ENCODE measurements around the gene SH2D3C. TPM values are rescaled to one million over a fixed set of nuclear protein-coding genes. Genes with fewer than 3 reads are reported as not detected.

Gene SH2D3C
- total RNA-seq, 4 donors from 2014 or later, result 6.1 to 12.1 (median 8.5) TPM

DNA sequence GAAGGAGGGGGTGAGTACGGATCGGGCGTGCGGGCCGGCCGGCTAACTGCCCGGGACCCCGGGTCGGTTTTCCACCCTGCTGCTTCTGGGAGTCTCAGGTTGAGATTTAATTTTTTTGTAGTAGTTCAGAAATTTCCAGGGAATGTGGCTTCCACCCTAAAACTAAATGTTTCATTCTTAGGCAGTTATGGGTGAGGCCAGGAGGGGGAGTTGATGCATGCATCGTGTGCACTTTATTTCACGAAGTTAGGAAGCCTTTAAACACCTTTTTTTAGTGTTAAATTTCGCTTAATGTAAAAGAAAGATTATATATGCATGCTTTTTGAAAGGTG lies 8.3 kb upstream of the SH2D3C start:
- no peak for TF ChIP-seq EP300 (IDR thresholded peaks at IDR 0.05)
- TF ChIP-seq, protein P1, sequence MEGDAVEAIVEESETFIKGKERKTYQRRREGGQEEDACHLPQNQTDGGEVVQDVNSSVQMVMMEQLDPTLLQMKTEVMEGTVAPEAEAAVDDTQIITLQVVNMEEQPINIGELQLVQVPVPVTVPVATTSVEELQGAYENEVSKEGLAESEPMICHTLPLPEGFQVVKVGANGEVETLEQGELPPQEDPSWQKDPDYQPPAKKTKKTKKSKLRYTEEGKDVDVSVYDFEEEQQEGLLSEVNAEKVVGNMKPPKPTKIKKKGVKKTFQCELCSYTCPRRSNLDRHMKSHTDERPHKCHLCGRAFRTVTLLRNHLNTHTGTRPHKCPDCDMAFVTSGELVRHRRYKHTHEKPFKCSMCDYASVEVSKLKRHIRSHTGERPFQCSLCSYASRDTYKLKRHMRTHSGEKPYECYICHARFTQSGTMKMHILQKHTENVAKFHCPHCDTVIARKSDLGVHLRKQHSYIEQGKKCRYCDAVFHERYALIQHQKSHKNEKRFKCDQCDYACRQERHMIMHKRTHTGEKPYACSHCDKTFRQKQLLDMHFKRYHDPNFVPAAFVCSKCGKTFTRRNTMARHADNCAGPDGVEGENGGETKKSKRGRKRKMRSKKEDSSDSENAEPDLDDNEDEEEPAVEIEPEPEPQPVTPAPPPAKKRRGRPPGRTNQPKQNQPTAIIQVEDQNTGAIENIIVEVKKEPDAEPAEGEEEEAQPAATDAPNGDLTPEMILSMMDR (IDR thresholded peaks at IDR 0.05), result peak in 2 of 4 experiments; percentile 20 to 42
- Histone ChIP-seq H3K4me1 (peaks cover 0 to 58% (median 20%) of the 10 kb centered on the region in 3 donors), H3K27me3 (no peaks in the 10 kb centered on the region), H3K4me3 (peak overlapping the region; percentile 98 to 99), H3K27ac (peak overlapping the region; percentile 76 to 99 (median 97)), H3K9me3 (no peaks in the 10 kb centered on the region), H3K36me3 (peaks cover 0 to 48% of the 10 kb centered on the region in 2 donors)
- no peak for ATAC-seq
- WGBS, 2 donors (ENCODE audit: low coverage in 1 of 2), result 0 to 2% methylated on average over 11 to 12 of the region's 12 CpGs

DNA sequence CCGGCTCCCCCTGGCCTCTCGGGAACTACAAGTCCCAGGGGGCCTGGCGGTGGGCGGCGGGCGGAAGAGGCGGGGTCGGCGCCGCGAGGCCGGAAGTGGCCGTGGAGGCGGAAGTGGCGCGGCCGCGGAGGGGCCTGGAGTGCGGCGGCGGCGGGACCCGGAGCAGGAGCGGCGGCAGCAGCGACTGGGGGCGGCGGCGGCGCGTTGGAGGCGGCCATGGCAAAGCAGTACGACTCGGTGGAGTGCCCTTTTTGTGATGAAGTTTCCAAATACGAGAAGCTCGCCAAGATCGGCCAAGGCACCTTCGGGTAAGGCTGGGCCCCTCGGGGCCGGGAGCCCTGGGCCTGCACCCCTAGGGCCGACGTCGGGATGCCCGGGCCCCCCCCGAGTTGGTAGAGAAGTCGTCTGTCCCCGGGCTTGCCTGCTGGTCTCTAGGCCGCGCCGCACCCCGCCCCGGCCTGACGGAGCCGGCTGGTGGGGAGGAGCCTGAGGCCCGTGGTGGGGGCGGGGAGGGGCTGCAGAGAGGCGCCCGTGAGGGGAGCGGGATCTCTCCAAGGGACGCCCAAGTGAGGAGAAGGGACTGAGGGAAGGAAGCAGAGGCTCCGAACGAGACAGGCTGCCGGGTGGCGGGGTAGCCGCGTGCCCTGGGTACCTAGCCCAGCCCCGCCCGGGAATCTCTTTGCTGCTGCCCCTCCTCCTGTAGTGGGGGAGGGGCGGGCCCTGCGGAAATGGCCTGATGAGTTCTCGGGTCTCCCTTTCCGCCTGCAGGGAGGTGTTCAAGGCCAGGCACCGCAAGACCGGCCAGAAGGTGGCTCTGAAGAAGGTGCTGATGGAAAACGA lies 7.7 kb upstream of the SH2D3C start, which contains the start of gene CDK9:
Gene CDK9 (plus strand): TSS at position 102 of the 840 bp plus-strand sequence. CDS start 115 bp downstream, at position 217.
- Histone ChIP-seq H3K9me3 (no peaks in the 10 kb centered on the region), H3K4me1 (peaks cover 0 to 58% (median 20%) of the 10 kb centered on the region in 3 donors), H3K27me3 (no peaks in the 10 kb centered on the region), H3K27ac (peak within 1 kb of the TSS; percentile 76 to 99 (median 97)), H3K36me3 (peaks cover 0 to 42% of the 10 kb centered on the region in 2 donors), H3K4me3 (peak within 1 kb of the TSS; percentile 98 to 99)
- 0 to 4% methylated on average over 2 to 3 of the region's 75 CpGs for WGBS, 2 donors (ENCODE audit: low coverage in 1 of 2)
- ATAC-seq, result peak; percentile 87
- TF ChIP-seq, protein P1 (IDR thresholded peaks at IDR 0.05), result no peak
- no peak for TF ChIP-seq EP300 (IDR thresholded peaks at IDR 0.05)
- peak; percentile 76 for TF ChIP-seq POLR2AphosphoS5 (IDR thresholded peaks at IDR 0.05)
- peak; percentile 57 to 79 for TF ChIP-seq POLR2A (IDR thresholded peaks at IDR 0.05)

DNA sequence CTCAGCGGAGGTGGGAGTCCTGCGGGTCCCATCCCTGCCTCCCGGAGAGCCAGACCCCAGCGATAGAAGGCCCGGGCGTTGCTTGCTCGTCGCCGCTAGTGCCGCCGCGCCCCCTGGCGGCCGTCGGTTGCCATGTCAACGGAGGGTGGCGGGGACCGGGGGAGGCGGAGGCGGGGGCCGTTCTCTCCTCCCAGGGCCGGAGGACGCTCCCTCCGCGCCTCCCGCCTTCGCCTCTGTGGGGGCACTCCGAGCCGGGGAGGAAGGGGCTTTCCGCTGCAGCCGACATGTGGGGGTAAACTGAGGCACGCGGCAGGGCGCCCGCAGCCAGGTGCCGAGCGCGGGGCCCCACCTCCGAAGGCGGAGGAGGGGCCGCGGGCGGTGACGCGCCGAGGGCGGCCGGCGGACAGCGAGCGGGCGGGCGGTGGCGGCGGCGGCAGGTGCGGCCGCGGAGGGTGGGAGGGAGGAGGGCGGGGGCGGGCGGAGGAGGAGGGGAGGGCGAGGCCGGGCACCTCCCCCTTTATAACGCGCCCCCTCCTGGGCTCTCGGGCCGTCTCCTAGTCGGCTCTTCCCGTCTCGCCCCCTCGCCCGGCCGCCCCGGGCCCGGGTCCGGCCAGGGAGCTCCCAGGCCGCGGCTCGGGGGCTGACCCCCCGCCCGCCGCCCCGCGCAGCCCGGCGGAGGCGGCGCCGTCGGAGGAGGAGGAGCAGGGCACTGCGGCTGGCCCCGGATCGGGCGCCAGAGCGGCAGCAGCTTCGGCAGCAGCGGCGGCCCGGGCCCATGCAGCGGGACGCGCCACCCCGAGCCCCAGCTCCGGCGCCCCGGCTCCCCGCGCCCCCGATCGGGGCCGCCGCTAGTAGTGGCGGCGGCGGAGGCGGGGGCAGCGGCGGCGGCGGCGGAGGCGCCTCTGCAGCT lies 6.8 kb upstream of the SH2D3C start:
- no peak for TF ChIP-seq EP300 (IDR thresholded peaks at IDR 0.05)
- TF ChIP-seq POLR2A (IDR thresholded peaks at IDR 0.05), result peak; percentile 17 to 54
- TF ChIP-seq POLR2AphosphoS5 (IDR thresholded peaks at IDR 0.05), result peak; percentile 16
- TF ChIP-seq, protein P1 (IDR thresholded peaks at IDR 0.05), result peak in 3 of 4 experiments; percentile 95 to 98 (median 95)
- peak; percentile 85 for ATAC-seq
- H3K27ac ChIP-seq, result peak overlapping the region; percentile 54 to 99 (median 97)
- no peaks in the 10 kb centered on the region for H3K27me3 ChIP-seq
- H3K4me1 ChIP-seq, result peaks cover 0 to 56% (median 20%) of the 10 kb centered on the region in 3 donors
- H3K4me3 ChIP-seq, result peak overlapping the region; percentile 98 to 99
- H3K36me3 ChIP-seq, result peaks cover 0 to 33% of the 10 kb centered on the region in 2 donors
- no CpG with 5 or more reads among the region's 123 CpGs for WGBS, 2 donors (ENCODE audit: low coverage in 1 of 2)
- H3K9me3 ChIP-seq, result no peaks in the 10 kb centered on the region

DNA sequence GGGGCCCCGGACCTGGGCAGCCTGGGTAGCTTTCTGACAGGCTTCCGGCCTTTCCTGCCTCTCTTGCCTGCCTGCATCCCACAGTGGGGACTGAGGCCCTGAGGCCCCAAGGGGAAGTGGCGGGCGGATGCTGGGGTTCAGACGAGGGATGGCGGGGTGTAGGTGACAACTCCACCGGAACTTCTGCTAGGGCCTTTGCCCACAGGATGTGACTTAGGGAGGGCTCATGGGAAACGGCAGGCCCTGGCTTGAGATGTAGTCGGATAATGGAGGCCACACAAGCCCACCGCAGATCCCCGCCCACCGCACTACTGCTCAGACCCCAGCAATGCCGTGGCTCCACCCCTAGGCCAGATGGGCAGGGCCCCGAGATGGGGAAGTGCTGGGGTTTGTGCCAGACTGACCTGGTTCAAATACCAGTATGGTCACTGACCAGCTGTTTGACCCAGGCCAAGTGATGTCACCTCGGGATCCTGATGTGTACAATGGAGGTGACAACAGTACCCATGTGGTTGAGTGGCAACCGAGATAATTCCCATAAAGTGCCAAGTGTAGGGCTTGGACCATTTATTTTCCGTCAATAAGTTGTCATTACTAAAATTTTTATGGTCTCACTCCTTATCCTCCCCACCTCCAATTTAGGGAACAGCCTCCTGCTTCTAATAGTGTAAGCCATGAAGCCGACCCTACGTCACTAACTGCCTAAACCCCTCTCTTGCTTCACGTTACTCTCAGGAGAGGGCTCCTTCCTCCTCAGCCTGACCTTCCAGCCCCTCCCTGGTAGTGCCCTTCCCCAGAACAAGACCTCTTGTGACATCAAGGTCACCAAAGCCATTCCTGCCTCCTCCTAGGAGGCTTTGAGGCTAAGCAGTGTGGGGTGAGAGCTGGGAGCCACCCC lies 4.9 kb upstream of the SH2D3C start:
- Histone ChIP-seq H3K4me3 (no peak overlapping the region), H3K36me3 (peaks cover 0 to 14% of the 10 kb centered on the region in 2 donors), H3K27ac (peak overlapping the region in 3 of 4 donors; percentile 31 to 97 (median 97)), H3K9me3 (no peaks in the 10 kb centered on the region), H3K27me3 (no peaks in the 10 kb centered on the region), H3K4me1 (peaks cover 0 to 43% (median 24%) of the 10 kb centered on the region in 3 donors)
- no peak for ATAC-seq
- 70 to 83% methylated on average over 4 to 6 of the region's 20 CpGs for WGBS, 2 donors (ENCODE audit: low coverage in 1 of 2)
- TF ChIP-seq, protein P1 (IDR thresholded peaks at IDR 0.05), result no peak
- TF ChIP-seq POLR2A (IDR thresholded peaks at IDR 0.05) (no peak), EP300 (IDR thresholded peaks at IDR 0.05) (no peak), POLR2AphosphoS5 (IDR thresholded peaks at IDR 0.05) (no peak)
